ENCODE measurements around the gene EXOC4. TPM values are rescaled to one million over a fixed set of nuclear protein-coding genes. Genes with fewer than 3 reads are reported as not detected.
A peak's percentile ranks its signal among the peaks of the same experiment; 100 is the strongest.

Gene EXOC4
- total and polyA plus RNA-seq, 2 of the 8 experiments (the other 6 are each of a cell fraction or from before 2014, with no cell fraction given), result 27.0 to 67.3 TPM

GRCh38 chr7:134028853-134029252 is 776.0 kb downstream of the EXOC4 start:
- Histone ChIP-seq H3K36me3 (ENCODE audit: control insufficient read depth in 2 of 4, insufficient read depth in 4 of 4, low read length in 3 of 4) (peaks cover 0 to 7% (median 3%) of the 10 kb centered on the region in 4 experiments; a peak in 3 of 8 replicates), H3K4me1 (replicated peaks in 1 of 4; ENCODE audit: control insufficient read depth in 3 of 4, insufficient read depth in 4 of 4, low read length in 3 of 4) (peaks cover 0 to 8% (median 3%) of the 10 kb centered on the region in 4 experiments; a peak in 3 of 7 replicates), H2BK12ac (ENCODE audit: low read depth, low read length) (no peak overlapping the region), H2AK5ac (ENCODE audit: low read depth, low read length) (no peak overlapping the region), H3K4me2 (ENCODE audit: insufficient read depth in 1 of 2, low read depth in 2 of 2, low read length in 2 of 2) (peak overlapping the region; percentile 35 to 55; a peak in 2 of 4 replicates), H2BK120ac (replicated peaks; ENCODE audit: low read depth, low read length) (no peak overlapping the region), H3K56ac (replicated peaks; ENCODE audit: insufficient read length, low read depth, low read length) (no peak overlapping the region), H4K8ac (ENCODE audit: extremely low read depth, insufficient read depth, low read length) (no peak overlapping the region), H2AFZ (ENCODE audit: low read length) (no peak overlapping the region), H4K5ac (ENCODE audit: insufficient read length, low read depth, low read length) (no peak overlapping the region), H3K14ac (ENCODE audit: insufficient read length) (no peak overlapping the region), H3K27ac (ENCODE audit: low read depth, low read length) (peak overlapping the region; percentile 74; the same call in 1 of the 2 replicates), H3K9ac (replicated peaks in 1 of 4; ENCODE audit: extremely low read depth in 1 of 4, low read depth in 3 of 4, low read length in 3 of 4) (no peak overlapping the region), H4K91ac (replicated peaks; ENCODE audit: insufficient read length, low read length) (no peak overlapping the region), H3K9me3 (ENCODE audit: insufficient read depth in 2 of 2, low read depth in 1 of 2, low read length in 1 of 2) (peaks cover 12 to 13% of the 10 kb centered on the region in 2 experiments), H4K20me1 (replicated peaks in 1 of 2; ENCODE audit: control insufficient read depth in 1 of 2, insufficient read depth in 2 of 2, low read length in 2 of 2) (no peaks in the 10 kb centered on the region), H3K4ac (replicated peaks; ENCODE audit: insufficient read length, low read depth, low read length) (no peak overlapping the region), H2BK20ac (ENCODE audit: low read length) (peak overlapping the region; percentile 77; the same call in 1 of the 2 replicates), H3K18ac (ENCODE audit: extremely low read depth, low read length) (no peak overlapping the region; the same call in 1 of the 2 replicates), H2BK5ac (ENCODE audit: low read depth, low read length) (no peak overlapping the region), H3K27me3 (replicated peaks in 1 of 4; ENCODE audit: control insufficient read depth in 3 of 4, extremely low read depth in 1 of 4, insufficient read depth in 3 of 4, low read length in 3 of 4) (no peaks in the 10 kb centered on the region), H3K23me2 (ENCODE audit: low read depth, low read length) (peaks cover 1% of the 10 kb centered on the region), H3K4me3 (ENCODE audit: extremely low read depth in 1 of 4, insufficient read depth in 2 of 4, low read depth in 3 of 4, low read length in 4 of 4) (peak overlapping the region in 1 of 4 experiments; percentile 34; a peak in 1 of 8 replicates), H3K79me2 (ENCODE audit: control insufficient read depth in 1 of 2, insufficient read depth in 2 of 2, low read length in 2 of 2) (no peaks in the 10 kb centered on the region), H2BK15ac (ENCODE audit: low read length) (no peak overlapping the region), H3K23ac (ENCODE audit: insufficient read length) (no peak overlapping the region), H3K79me1 (ENCODE audit: low read depth, low read length) (no peaks in the 10 kb centered on the region)
- ChIA-PET POLR2A (ENCODE audit: partially characterized antibody) (no interaction called here), CTCF (ENCODE audit: partially characterized antibody) (no interaction called here)
- WGBS, 2 experiments (ENCODE audit: extremely low coverage in 1 of 2, insufficient coverage in 1 of 2, insufficient read length in 1 of 2, insufficient replicate concordance in 2 of 2, low coverage in 1 of 2, low lambda C conversion rate in 2 of 2, missing lambda C conversion rate in 1 of 2), result 19% methylated on average over 4 of the region's 4 CpGs; no CpG with 5 or more reads in 1 of the 2 experiments
- DNase-seq (ENCODE audit: low read depth in 1 of 2, low spot score in 2 of 2) (peak; percentile 47 to 54), FAIRE-seq (peak; percentile 86)
- TF ChIP-seq TEAD4 (IDR thresholded peaks at IDR 0.05; ENCODE audit: low read depth, low read length) (peak; percentile 34; the same call in 1 of the 2 replicates), BRCA1 (IDR thresholded peaks at IDR 0.05; ENCODE audit: low read depth, low read length) (no peak), BCL11A (IDR thresholded peaks at IDR 0.05; ENCODE audit: low read depth in 2 of 2, low read length in 2 of 2) (peak in 1 of 2 experiments; percentile 63), HDAC6 (IDR thresholded peaks at IDR 0.05; ENCODE audit: low read depth, low read length) (no peak)
